GM19397 (cell line): ENCODE data around the gene EIF4G3.
"Not testable (repeated sequence)": the region's sequence is repeated elsewhere in the genome, so short reads cannot be mapped to it uniquely, and the experiment has no call there.

ENCODE experiments used
- ATAC-seq: cut with Tn5 transposase; IDR thresholded peaks from one replicate; pipeline ENCODE4 v1.9.1; 2021; ENCODE audit warnings: mild to moderate bottlenecking, moderate library complexity; ENCODE audit not compliant: unreplicated experiment

EIF4G3 gene

DNA sequence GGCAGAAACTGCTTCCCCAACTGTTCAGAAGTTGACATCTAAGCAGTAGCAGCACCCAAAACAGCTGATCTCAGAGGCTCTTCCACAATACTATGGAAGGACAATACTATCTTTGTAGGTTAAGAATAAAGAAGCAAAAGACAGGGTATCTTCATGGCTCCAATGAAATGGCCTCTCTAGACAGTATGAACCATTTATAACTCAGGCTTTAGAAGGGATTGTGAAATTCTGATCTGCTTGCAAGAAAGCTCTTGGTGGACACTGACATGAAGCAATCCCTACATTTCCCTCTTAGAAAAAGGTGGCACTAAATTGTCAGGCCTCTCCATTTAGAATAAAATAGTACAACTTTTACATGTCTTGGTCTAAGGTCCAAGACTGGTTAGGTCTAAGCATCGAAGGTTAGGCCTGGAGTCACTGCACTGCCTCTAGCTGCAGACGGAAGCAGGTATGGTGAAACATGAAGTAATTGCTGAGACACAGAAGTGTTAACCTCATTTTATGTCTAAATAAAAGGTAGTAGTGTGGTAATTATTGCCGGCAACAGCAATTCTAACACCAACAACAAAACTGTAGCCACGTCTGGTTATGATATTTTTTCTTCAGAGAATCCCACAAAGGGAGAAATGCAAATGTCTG is 339.0 kb downstream of the EIF4G3 start:
- no peak for ATAC-seq

DNA sequence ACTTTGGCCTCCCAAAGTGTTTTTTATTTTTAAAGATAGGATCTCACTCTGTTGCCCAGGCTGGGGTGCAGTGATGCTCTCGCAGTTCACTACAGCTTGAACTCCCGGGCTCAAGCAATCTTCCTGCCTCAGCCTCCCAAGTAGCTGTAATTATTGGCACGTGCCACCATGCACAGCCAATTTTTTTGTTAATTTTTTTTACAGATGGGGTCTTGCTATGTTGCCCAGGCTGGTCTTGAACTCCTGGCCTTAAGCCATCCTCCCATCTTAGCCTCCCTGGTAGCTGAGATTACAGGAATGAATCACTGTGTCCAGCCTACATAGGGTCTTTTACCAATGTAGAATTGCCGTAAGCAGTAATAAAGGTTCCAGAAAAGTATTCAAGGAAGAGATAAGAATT is 340.5 kb downstream of the EIF4G3 start:
- ATAC-seq: no peak

DNA sequence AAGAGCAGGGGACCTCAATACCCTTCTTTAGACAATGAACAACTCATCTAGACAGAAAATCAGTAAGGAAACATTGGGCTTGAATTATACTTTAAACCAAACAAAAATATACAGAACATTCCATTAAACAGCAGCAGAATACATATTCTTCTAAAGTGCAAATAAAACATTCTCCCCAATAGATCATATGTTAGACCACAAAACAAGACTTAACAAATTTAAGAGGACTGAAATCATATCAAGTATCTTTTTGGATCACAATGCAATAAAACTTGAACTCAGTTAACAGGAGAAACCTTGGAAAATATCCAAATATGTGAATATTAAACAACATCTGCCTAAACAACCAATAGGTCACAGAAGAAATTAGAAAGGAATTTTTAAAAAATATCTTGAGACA is 341.9 kb downstream of the EIF4G3 start:
- ATAC-seq: no peak

DNA sequence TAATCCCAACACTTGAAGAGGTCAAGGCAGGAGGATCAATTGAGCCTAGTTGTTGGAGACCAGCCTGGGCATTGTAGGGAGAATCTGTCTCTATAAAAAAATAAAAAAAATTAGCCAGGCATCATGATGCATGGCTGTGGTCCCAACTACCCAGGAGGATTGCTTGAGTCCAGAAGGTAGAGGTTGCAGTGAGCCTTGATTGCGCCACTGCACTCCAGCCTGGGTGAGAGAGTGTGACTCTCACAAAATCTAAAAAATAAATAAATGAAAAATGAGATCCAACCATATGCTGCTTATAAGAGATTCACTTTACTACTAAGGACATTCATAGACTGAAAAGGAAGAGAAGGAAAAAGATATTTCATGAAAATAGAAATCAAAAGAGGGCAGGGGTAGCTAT is 342.5 kb downstream of the EIF4G3 start:
- no peak for ATAC-seq

DNA sequence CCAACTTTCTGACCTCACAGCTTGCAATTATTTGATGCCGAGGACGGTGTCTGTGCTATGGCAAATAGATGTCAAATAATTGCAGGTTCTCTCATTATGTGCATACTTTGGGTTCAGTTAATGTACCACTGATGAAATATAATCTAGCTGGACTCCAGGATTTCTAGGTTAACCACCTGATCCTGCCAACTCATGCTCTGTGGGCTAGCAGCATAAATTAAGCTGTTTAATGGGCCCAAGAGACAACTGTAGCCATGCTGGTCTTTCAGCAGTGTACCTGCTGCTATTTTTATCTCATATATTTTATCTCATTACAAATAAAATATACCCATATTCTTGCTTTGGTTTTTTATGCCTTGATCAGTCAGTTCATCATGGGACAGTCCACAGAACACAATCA is 346.3 kb downstream of the EIF4G3 start:
- no peak for ATAC-seq

DNA sequence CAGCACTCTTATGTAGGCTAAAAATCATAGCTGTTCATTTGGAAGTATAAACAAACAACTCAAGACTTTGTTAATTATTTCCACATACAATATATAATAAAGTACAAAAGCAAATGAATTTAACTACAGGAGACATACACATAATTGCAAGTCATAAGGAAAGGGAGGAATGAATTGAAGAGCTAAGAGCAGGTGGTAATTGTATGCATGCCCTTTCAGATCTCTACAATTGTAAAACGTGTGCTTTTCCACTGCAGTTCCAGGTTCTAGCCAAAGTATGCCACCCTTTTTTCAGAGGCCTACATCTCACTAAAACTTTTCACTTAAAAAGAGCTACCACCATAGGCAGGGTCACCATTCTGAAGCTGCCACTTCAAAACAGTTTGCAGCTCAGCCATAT is 346.8 kb downstream of the EIF4G3 start:
- ATAC-seq: no peak

DNA sequence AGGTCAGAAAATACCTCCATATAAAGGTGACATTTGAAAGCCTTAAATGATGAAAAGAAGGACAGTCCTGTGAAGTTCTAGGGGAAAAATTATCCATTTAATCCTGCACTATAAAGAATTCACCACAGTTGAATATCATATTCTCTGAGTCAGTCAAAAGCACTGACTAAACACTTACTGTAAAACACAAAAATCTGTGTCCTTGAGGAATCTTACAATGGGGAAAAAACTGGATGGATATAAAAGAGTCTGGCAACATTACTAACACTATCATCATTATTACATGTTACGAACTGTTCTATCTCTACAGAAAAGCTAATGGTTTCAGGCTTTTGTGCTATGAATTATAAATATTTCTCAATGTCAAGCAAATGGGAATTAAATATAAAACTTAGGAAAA is 347.2 kb downstream of the EIF4G3 start:
- ATAC-seq: no peak

DNA sequence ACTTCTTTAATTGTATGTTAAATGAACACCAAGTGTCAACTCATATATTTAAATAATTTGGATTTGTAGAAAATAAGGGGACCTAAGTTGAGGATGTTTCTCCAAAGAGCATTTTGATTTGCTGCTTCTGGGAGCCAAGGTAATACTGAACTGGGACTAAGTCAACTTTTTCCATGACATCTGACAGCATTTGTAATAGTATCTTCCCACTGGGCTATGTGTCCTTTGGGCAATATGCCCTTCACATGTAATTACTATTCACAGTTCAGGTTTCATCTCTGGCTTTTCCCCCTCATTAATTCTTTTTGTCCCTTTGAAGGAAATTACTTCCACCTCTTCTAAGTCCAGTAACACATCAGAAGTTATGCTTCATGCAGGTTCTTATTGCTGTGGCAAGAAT is 352.9 kb downstream of the EIF4G3 start:
- no peak for ATAC-seq

DNA sequence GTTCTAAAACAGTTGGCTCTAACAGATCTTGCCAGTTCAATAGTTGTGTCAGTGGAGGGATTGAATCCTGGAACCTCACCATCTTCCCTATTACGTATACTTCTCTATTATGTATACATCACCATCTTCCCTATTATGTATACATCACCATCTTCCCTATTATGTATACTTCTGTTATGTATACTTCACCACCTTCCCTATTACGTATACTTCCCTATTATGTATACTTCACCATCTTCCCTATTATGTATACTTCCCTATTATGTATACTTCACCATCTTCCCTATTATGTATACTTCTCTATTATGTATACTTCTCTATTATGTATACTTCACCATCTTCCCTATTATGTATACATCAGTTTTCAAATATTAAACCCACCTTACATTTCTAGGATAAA is 355.2 kb downstream of the EIF4G3 start:
- ATAC-seq: no peak

DNA sequence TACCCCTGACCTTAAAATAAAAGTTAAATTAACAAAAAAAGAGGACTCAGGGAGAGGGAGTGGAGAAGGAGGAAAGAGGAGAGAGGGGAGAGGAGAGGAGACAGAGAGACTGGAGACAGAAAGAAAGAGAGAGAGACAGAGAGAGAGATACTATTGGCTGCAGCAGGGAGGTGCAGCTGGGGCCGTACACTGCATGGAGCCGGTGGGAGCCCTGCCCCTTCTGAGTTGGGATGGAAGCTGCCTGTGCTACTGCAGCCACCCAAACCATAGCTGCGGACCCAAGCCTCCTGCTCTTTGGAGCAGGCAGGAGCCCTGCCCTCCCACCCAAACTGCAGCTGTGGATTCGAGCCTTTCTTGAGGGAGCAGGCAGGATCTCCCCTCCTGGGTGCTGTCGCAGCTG is 356.9 kb downstream of the EIF4G3 start:
- no peak for ATAC-seq

DNA sequence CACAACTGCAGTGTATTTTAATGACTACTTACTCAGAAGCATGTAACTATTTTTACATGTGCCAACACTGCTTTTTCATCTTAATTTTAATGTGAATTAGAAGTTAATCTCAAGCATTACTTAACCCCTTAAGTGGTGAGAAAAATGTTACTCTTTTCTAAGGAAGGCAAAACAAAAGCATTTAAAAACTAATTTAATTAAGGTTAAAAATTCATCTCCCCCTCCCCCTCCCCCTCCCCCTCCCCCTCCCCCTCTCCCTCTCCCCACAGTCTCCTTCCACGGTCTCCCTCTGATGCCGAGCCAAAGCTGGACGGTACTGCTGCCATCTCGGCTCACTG is 362.2 kb downstream of the EIF4G3 start:
- ATAC-seq: no peak

DNA sequence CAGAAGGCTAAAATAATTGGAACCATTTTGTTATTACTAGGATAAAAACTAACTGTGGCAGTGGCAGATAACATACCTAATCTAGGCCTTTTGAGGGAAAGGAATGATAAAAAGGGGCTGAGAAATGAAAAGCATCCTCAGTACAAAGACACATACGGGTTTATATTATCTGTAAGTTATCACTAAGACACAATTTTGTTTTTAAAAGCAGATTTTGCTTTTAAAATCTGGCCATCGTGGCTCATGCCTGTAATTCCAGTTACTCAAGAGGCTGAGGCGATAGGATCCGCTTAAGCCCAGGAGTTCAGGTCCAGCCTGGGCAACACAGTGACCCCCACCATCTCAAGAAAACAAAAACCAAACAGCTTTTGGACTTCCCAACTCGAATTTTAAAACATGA is 364.8 kb downstream of the EIF4G3 start:
- no peak for ATAC-seq

DNA sequence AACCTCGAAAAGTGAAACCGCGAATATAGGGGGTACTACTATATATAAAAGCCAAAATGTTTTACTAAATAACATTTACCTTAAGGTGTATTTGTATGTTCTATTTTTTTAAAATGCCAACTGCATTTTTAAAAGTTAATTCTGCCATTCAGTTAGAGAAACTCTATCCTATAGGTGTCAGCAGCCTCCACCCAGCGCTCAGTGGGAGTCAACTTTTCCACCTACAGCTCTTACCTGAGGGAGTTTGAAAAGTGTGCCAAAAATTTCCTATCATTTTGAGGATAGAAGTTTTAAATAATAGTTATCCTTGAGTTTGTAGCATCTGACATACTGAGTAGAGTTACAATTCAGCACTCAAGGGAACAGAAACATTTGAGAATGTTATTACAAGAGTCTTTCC is 383.5 kb downstream of the EIF4G3 start:
- no peak for ATAC-seq

DNA sequence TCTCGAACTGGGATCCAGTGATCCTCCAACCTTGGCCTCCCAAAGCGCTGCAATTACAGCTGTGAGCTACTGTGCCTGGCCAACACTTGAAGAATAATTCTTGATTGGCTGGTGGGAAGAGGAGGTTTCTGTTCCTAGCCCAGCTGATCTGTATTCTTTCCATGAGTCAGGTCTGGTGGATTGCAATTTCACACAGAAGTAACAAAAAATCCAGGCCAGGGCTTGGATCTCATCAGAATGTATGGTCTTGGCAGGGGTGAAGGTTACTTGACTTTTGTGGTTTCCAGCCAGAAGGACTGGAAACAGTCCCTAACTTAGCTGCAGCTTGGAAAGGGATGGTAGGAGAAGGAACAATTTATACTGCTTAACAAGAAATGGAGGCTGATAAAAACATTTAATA is 384.5 kb downstream of the EIF4G3 start:
- ATAC-seq: no peak

DNA sequence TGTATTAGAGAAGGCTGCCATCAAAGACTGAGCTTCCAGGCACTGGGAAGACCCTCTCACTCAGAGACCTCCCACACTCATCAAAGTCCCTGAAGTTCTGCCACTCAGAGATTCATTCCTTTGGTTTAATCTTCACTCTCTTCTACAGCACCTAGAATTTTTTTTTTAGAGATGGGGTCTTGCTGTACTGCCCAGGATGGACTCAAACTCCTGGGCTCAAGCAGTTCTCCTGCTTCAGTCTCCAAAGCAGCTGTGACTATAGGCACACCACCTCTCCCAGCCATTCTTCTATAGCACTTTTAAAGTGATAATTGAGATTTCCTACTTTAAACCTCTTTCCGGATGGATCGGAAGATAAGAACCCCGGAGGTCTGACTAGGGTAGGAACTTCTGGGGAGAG is 385.9 kb downstream of the EIF4G3 start:
- ATAC-seq: no peak

DNA sequence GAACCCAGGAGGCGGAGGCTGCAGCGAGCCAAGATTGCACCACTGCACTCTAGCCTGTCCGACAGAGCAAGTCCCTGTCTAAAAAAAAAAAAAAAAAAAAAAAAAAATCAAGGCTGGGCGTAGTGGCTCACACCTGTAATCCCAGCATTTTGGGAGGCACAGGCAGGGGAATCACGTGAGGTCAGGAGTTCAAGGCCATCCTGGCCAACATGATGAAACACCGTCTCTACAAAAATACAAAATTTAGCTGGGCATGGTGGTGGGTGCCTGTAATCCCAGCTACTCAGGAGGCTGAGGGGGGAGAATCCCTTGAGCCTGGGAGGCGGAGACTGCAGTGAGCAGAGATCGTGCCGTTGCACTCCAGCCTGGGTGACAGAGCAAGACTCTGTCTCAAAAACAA is 387.1 kb downstream of the EIF4G3 start:
- ATAC-seq: not testable (repeated sequence)

DNA sequence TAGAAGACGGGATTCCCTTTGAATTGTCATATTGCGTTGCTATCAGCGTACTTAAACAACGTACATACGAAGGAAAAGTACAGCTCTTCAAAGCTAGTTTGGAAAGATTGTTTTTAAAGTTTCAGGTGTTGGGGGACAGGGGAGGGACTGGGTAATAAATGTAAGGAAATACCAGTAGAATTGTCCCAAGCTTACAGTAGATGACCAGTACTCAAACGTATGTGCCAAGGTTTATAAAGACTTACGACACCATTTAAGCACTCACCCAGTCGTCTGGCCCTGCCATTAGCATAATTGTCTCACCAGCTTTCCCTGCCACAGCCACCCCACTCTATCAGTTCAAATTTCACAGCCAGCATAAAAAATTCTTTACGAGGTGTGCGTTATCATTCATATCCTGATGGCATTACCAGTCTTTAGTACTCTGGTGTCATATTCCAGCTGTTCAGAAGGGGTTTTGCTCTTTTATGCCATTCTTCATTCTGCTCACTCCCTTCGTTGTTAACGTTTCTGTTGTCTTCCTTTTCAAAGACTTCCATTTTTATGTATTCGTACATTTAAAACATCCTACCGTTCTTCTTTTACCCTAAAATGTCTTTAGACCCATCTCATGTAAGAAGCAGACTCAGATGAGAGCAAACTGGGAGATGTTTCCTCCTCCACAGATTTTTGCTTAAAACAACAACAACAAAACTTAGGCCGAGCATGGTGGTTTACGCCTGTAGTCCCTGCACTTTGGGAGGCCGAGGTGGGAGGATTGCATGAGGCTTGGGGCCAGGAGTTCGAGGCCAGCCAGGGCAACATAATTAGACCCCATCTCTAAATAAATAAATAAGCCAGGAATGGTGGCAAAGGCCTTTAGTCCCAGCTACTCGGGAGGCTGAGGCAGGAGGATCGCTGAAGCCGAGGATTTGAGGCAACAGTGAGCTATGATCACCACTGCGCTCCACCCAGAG is 388.6 kb downstream of the EIF4G3 start:
- ATAC-seq: no peak

DNA sequence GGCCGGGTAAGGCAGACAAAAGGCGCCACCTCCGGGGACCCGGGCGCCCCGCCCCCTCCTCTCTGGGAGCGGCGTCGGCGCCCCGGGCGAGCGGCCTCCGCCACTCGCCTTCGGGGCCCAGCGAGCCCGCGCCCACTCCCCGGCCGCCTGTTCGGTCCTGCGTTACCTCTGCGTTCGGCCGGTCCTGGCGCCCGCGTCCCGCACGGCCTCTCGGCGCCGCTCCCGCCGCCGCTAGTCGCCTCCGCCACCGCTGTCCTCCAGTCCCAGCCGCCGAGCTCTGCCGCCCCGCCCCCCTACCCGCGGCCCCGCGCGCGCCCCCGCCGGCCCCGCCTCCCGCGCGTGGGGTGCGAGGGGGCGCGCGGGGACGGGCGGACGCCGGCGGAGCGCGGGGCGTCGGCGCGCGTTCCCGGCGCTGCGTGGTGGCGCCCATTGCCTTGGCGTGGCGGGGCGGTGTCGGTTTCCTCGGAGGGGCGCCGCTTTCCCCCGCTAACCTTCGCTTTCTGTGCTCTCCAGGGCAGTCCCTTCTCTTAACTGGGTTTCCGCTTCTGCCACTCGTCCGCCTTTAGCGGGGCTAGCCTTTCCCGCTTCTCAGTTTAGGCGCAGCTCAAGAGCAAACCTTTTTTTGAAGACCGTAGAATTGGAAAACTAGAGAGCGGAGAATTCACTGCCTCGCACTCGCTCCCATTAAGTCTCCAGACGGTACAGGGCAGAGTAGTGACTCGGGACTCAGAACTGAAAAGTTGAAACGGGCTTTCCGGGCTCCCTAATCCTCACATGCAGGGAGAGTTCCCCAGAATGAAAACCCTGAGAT is 389.5 kb downstream of the EIF4G3 start, which contains the start of gene HP1BP3:
TSS of gene HP1BP3 (minus strand) at position 279 of the 811 bp plus-strand sequence. CDS start 6,867 bp downstream, outside the sequence.
- ATAC-seq: peak; percentile 52

DNA sequence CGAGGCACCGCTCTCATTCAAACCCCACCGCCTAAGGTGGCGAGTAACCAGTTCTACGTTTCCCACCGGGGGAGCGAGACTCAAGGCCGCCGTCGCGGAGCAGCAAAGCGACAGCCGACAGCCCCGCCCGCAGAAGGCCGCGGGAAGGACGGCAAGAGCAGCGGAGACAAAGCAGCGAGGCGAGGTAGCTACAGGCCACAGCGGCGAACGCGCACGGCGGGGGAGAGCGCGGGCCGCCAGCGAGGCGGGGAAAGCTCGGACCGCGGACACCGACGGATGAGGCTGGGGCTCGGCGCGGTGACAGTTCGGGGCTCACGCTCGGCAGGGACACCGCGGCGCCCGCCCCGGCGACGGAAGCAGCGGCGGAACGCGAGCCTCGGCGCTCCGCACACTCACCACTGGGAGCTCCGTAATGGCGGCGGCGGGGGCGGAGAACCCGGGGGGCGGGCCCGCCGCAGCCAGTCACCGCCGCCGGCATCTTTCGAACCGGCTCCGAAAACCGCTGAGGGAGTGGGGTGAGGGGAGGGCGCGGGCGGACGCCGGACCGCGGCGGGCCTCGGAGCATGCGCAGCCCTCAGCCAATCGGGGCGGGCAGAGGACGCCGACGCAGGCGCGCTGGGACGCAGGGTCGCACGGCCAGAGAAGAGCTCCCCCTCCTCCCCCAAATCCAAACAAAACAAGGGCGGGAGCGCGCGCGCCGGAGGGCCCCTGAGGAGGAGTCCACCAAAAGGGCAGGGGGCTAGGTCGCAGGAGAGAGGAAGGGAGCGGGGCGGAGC is 390.3 kb downstream of the EIF4G3 start:
- peak; percentile 76 for ATAC-seq

DNA sequence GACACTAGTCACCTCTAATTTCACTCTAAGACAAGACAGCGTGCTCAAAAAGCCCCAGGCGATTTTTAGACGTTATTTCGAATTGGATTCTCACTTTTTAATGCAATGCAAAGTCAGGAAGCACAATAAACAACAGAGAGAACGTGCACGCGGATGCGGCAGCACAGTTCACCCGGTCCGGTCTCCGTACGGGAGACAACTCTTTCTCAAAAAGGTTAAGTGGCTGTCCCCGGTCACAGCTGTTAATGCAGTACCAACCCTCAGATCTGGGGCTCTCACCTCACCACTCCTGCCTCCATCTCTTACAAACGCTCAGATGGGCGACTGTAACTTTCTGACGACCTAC is 390.8 kb downstream of the EIF4G3 start:
- no peak for ATAC-seq

DNA sequence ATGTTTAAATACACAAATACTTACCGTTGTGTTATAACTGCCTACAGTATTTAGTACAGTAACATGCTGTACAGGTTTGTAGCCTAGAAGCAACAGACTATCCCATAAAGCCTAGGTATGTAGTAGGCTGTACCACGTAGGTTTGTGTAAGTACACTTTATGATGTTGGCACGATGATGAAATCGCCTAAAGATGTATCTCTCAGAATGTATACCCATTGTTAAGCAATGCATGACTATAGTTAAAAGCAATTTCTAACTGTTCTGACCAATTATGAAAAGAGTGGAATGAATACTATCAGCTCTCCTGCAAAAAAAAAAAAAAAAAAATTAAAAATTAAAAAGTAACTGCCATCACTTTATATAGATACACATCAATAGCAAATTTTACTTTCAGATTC is 401.0 kb downstream of the EIF4G3 start:
- no peak for ATAC-seq
